AG04450 (cell line): Measurements from ENCODE around the gene SYT6. TPM values are rescaled to one million over a fixed set of nuclear protein-coding genes. Genes with fewer than 3 reads are reported as not detected.

Experiments
- CTCF ChIA-PET: fragments of 300-600, 350-600 bp; formaldehyde crosslinking; extraction: SDS; loops from one replicate; lab custom pipeline; 2022; ENCODE audit warnings: antibody characterized with exemption, inconsistent platforms; lab: Charles Lee
- POLR2A ChIA-PET: fragments of 350-600 bp; formaldehyde crosslinking; extraction: SDS; loops from one replicate; lab custom pipeline; 2021; ENCODE audit warnings: antibody characterized with exemption, inconsistent platforms; lab: Yijun Ruan, JAX
- DNase-seq: peaks from one replicate; pipeline ENCODE4 v3.0.0-alpha.2; 2011; ENCODE audit warnings: low read depth, low spot score
- H3K27ac ChIP-seq: one replicate; pipeline ENCODE4 v1.5.1; 2012; ENCODE audit warnings: low read depth, low read length, control low read depth
- H3K27me3 ChIP-seq: one replicate; pipeline ENCODE4 v1.6.0; 2012; ENCODE audit warnings: low read length; ENCODE audit not compliant: control insufficient read depth, insufficient read depth
- H3K4me3 ChIP-seq: 2 replicates; pipeline ENCODE4 v1.5.1; 2011; ENCODE audit warnings: mild to moderate bottlenecking, low read depth, low read length, control low read depth
- H3K9me3 ChIP-seq: 2 replicates; pipeline ENCODE4 v1.5.1; 2012; ENCODE audit warnings: low read length; ENCODE audit not compliant: control insufficient read depth, insufficient read depth
- CTCF ChIP-seq: IDR thresholded peaks from 2 replicates; pipeline ENCODE4 v1.5.1; 2011; ENCODE audit warnings: low read depth, low read length, control low read depth, inconsistent platforms
- polyA plus RNA-seq: library from polyadenylated mRNA; depleted of rRNA; stranded (reverse); fragments of >200 nt; gene quantifications from 2 replicates; pipeline ENCODE4 v1.2.3, GENCODE V29; 2011

Gene SYT6
- polyA plus RNA-seq, 1 experiment: not detected

DNA sequence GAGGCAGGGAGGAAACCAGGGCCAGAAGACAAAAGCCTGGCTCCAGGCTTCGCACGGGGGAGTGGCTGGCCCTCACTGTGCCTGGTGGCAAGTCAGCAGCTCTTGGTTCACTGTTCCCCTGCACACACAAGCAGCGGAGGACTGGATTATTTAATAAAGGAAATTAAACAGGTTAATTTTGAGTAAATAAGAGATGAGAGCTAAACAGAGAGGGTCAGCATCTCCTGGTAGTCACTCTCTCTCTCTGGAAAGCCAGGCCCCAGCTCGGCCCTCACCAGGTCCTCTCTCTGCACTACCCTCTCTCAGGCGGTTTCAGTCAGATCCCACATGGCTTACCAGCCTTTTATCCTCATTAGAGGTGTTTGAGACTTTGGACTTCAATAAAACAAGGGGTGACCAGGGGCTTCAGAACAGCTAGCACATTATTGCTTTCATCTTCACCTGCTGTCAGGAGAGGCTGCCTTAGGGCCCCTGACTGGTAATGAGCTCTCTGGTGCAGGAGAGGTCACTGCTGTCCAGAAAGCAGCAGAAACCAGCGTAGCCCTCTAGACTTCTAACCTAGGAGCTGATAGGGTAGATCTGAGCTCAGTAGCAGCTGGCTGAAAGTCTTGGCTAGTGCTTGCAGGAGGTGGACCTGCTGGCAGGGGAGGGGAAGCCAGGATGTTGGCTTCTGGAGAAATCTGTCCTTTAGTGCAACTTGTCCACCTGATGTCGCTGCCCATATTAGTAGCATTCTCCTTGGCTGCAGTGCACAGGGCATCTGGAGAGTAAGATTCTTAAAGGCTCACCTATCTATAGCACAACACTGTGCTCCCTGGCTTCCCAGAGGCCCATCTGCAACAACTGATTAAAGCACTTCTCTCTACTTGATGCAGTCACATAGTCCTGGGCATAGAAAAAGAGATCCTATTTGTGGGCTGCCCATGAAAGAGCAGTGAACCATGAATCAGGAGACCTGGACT lies 45.9 kb downstream of the SYT6 start:
- Histone ChIP-seq H3K9me3 (no peaks in the 10 kb centered on the region), H3K4me3 (no peak overlapping the region), H3K27me3 (peaks cover 10% of the 10 kb centered on the region), H3K27ac (no peak overlapping the region)
- no peak for TF ChIP-seq CTCF
- no peak for DNase-seq
- ChIA-PET POLR2A (no interaction called here), CTCF (no interaction called here)

GRCh38 chr1:114105421-114105979 lies 48.2 kb downstream of the SYT6 start:
- no peak overlapping the region for H3K27ac ChIP-seq
- no peak for TF ChIP-seq CTCF
- H3K4me3 ChIP-seq: no peak overlapping the region
- ChIA-PET CTCF (no interaction called here), POLR2A (no interaction called here)
- peaks cover 10% of the 10 kb centered on the region for H3K27me3 ChIP-seq
- no peaks in the 10 kb centered on the region for H3K9me3 ChIP-seq
- DNase-seq: no peak

GRCh38 chr1:114104949-114105348 lies 48.7 kb downstream of the SYT6 start:
- CTCF ChIA-PET: no interaction called here
- POLR2A ChIA-PET: no interaction called here
- Histone ChIP-seq H3K9me3 (no peaks in the 10 kb centered on the region), H3K27me3 (peaks cover 10% of the 10 kb centered on the region), H3K4me3 (no peak overlapping the region), H3K27ac (no peak overlapping the region)
- no peak for DNase-seq
- TF ChIP-seq CTCF: no peak

GRCh38 chr1:114103992-114104391 lies 49.7 kb downstream of the SYT6 start:
- ChIA-PET POLR2A (no interaction called here), CTCF (no interaction called here)
- no peak overlapping the region for H3K4me3 ChIP-seq
- no peak for TF ChIP-seq CTCF
- no peak overlapping the region for H3K27ac ChIP-seq
- peaks cover 10% of the 10 kb centered on the region for H3K27me3 ChIP-seq
- DNase-seq: no peak
- no peaks in the 10 kb centered on the region for H3K9me3 ChIP-seq

- CTCF ChIA-PET: no interaction called here
These were observed 51.5 kb downstream of the SYT6 start for GRCh38 chr1:114102136-114102535.

More at GRCh38 chr1:114102136-114102535, 51.5 kb downstream of the SYT6 start:
- POLR2A ChIA-PET: no interaction called here
- DNase-seq: no peak
- Histone ChIP-seq H3K27me3 (peaks cover 10% of the 10 kb centered on the region), H3K4me3 (no peak overlapping the region), H3K27ac (no peak overlapping the region), H3K9me3 (no peaks in the 10 kb centered on the region)
- TF ChIP-seq CTCF: no peak
